ENCODE data around the gene GAS6.
"Not testable (repeated sequence)": the region's sequence is repeated elsewhere in the genome, so short reads cannot be mapped to it uniquely, and the experiment has no call there.

Gene GAS6

GRCh38 chr13:113802090-113802531 lies 61.8 kb downstream of the GAS6 start:
- no peak overlapping the region for H3K27ac ChIP-seq (ENCODE audit: low read depth, low read length)
- H3K4me3 ChIP-seq (ENCODE audit: low read depth in 1 of 2, low read length in 2 of 2): no peak overlapping the region
- no peak overlapping the region for H3K9ac ChIP-seq (ENCODE audit: low read depth in 1 of 2, low read length in 2 of 2)
- no peaks in the 10 kb centered on the region for H3K9me3 ChIP-seq (ENCODE audit: control insufficient read depth in 1 of 2, low read length in 2 of 2)
- no peaks in the 10 kb centered on the region for H3K36me3 ChIP-seq (ENCODE audit: control insufficient read depth in 1 of 2, insufficient read depth in 2 of 2, low read length in 2 of 2)
- H3K27me3 ChIP-seq (ENCODE audit: control insufficient read depth in 1 of 2, insufficient read depth in 2 of 2, low read length in 2 of 2): no peaks in the 10 kb centered on the region
- no peaks in the 10 kb centered on the region for H3K4me1 ChIP-seq (ENCODE audit: control insufficient read depth in 1 of 2, insufficient read depth in 2 of 2, low read length in 2 of 2)

GRCh38 chr13:113801289-113801961 lies 62.5 kb downstream of the GAS6 start:
- H3K36me3 ChIP-seq (ENCODE audit: control insufficient read depth in 1 of 2, insufficient read depth in 2 of 2, low read length in 2 of 2): no peaks in the 10 kb centered on the region
- H3K9ac ChIP-seq (ENCODE audit: low read depth in 1 of 2, low read length in 2 of 2): no peak overlapping the region
- H3K27me3 ChIP-seq (ENCODE audit: control insufficient read depth in 1 of 2, insufficient read depth in 2 of 2, low read length in 2 of 2): no peaks in the 10 kb centered on the region
- no peaks in the 10 kb centered on the region for H3K9me3 ChIP-seq (ENCODE audit: control insufficient read depth in 1 of 2, low read length in 2 of 2)
- no peaks in the 10 kb centered on the region for H3K4me1 ChIP-seq (ENCODE audit: control insufficient read depth in 1 of 2, insufficient read depth in 2 of 2, low read length in 2 of 2)
- H3K27ac ChIP-seq (ENCODE audit: low read depth, low read length): no peak overlapping the region
- no peak overlapping the region for H3K4me3 ChIP-seq (ENCODE audit: low read depth in 1 of 2, low read length in 2 of 2)

- no peaks in the 10 kb centered on the region for H3K36me3 ChIP-seq (ENCODE audit: control insufficient read depth in 1 of 2, insufficient read depth in 2 of 2, low read length in 2 of 2)
- no peak overlapping the region for H3K9ac ChIP-seq (ENCODE audit: low read depth in 1 of 2, low read length in 2 of 2)
- H3K9me3 ChIP-seq (ENCODE audit: control insufficient read depth in 1 of 2, low read length in 2 of 2): no peaks in the 10 kb centered on the region
- H3K27me3 ChIP-seq (ENCODE audit: control insufficient read depth in 1 of 2, insufficient read depth in 2 of 2, low read length in 2 of 2): no peaks in the 10 kb centered on the region
- H3K4me3 ChIP-seq (ENCODE audit: low read depth in 1 of 2, low read length in 2 of 2): no peak overlapping the region
- H3K4me1 ChIP-seq (ENCODE audit: control insufficient read depth in 1 of 2, insufficient read depth in 2 of 2, low read length in 2 of 2): no peaks in the 10 kb centered on the region
- H3K27ac ChIP-seq (ENCODE audit: low read depth, low read length): no peak overlapping the region
Measured at GRCh38 chr13:113800576-113800926, 63.3 kb downstream of the GAS6 start.

- H3K9me3 ChIP-seq (ENCODE audit: control insufficient read depth in 1 of 2, low read length in 2 of 2): no peaks in the 10 kb centered on the region
- no peaks in the 10 kb centered on the region for H3K27me3 ChIP-seq (ENCODE audit: control insufficient read depth in 1 of 2, insufficient read depth in 2 of 2, low read length in 2 of 2)
- H3K4me3 ChIP-seq (ENCODE audit: low read depth in 1 of 2, low read length in 2 of 2): no peak overlapping the region
- no peaks in the 10 kb centered on the region for H3K4me1 ChIP-seq (ENCODE audit: control insufficient read depth in 1 of 2, insufficient read depth in 2 of 2, low read length in 2 of 2)
- no peak overlapping the region for H3K27ac ChIP-seq (ENCODE audit: low read depth, low read length)
- no peak overlapping the region for H3K9ac ChIP-seq (ENCODE audit: low read depth in 1 of 2, low read length in 2 of 2)
- H3K36me3 ChIP-seq (ENCODE audit: control insufficient read depth in 1 of 2, insufficient read depth in 2 of 2, low read length in 2 of 2): no peaks in the 10 kb centered on the region
Measured at GRCh38 chr13:113798200-113798811, 65.6 kb downstream of the GAS6 start.

- Histone ChIP-seq H3K4me3 (ENCODE audit: low read depth in 1 of 2, low read length in 2 of 2) (no peak overlapping the region), H3K9me3 (ENCODE audit: control insufficient read depth in 1 of 2, low read length in 2 of 2) (no peaks in the 10 kb centered on the region), H3K27ac (ENCODE audit: low read depth, low read length) (no peak overlapping the region), H3K9ac (ENCODE audit: low read depth in 1 of 2, low read length in 2 of 2) (no peak overlapping the region), H3K4me1 (ENCODE audit: control insufficient read depth in 1 of 2, insufficient read depth in 2 of 2, low read length in 2 of 2) (no peaks in the 10 kb centered on the region), H3K27me3 (ENCODE audit: control insufficient read depth in 1 of 2, insufficient read depth in 2 of 2, low read length in 2 of 2) (no peaks in the 10 kb centered on the region), H3K36me3 (ENCODE audit: control insufficient read depth in 1 of 2, insufficient read depth in 2 of 2, low read length in 2 of 2) (no peaks in the 10 kb centered on the region)
Measured at GRCh38 chr13:113796964-113797676, 66.8 kb downstream of the GAS6 start.

GRCh38 chr13:113796211-113796963 lies 67.5 kb downstream of the GAS6 start:
- no peaks in the 10 kb centered on the region for H3K36me3 ChIP-seq (ENCODE audit: control insufficient read depth in 1 of 2, insufficient read depth in 2 of 2, low read length in 2 of 2)
- no peak overlapping the region for H3K27ac ChIP-seq (ENCODE audit: low read depth, low read length)

GRCh38 chr13:113795362-113795761 lies 68.5 kb downstream of the GAS6 start:
- H3K4me1 ChIP-seq (ENCODE audit: control insufficient read depth in 1 of 2, insufficient read depth in 2 of 2, low read length in 2 of 2); H3K9ac ChIP-seq (ENCODE audit: low read depth in 1 of 2, low read length in 2 of 2); H3K36me3 ChIP-seq (ENCODE audit: control insufficient read depth in 1 of 2, insufficient read depth in 2 of 2, low read length in 2 of 2); H3K9me3 ChIP-seq (ENCODE audit: control insufficient read depth in 1 of 2, low read length in 2 of 2); H3K4me3 ChIP-seq (ENCODE audit: low read depth in 1 of 2, low read length in 2 of 2); H3K27me3 ChIP-seq (ENCODE audit: control insufficient read depth in 1 of 2, insufficient read depth in 2 of 2, low read length in 2 of 2); H3K27ac ChIP-seq (ENCODE audit: low read depth, low read length): not testable (repeated sequence)

More at GRCh38 chr13:113796211-113796963, 67.5 kb downstream of the GAS6 start:
- Histone ChIP-seq H3K27me3 (ENCODE audit: control insufficient read depth in 1 of 2, insufficient read depth in 2 of 2, low read length in 2 of 2) (no peaks in the 10 kb centered on the region), H3K9me3 (ENCODE audit: control insufficient read depth in 1 of 2, low read length in 2 of 2) (no peaks in the 10 kb centered on the region), H3K9ac (ENCODE audit: low read depth in 1 of 2, low read length in 2 of 2) (no peak overlapping the region), H3K4me1 (ENCODE audit: control insufficient read depth in 1 of 2, insufficient read depth in 2 of 2, low read length in 2 of 2) (no peaks in the 10 kb centered on the region), H3K4me3 (ENCODE audit: low read depth in 1 of 2, low read length in 2 of 2) (no peak overlapping the region)

- Histone ChIP-seq H3K27me3 (ENCODE audit: control insufficient read depth in 1 of 2, insufficient read depth in 2 of 2, low read length in 2 of 2) (no peaks in the 10 kb centered on the region), H3K27ac (ENCODE audit: low read depth, low read length) (no peak overlapping the region), H3K9ac (ENCODE audit: low read depth in 1 of 2, low read length in 2 of 2) (no peak overlapping the region), H3K36me3 (ENCODE audit: control insufficient read depth in 1 of 2, insufficient read depth in 2 of 2, low read length in 2 of 2) (no peaks in the 10 kb centered on the region), H3K4me1 (ENCODE audit: control insufficient read depth in 1 of 2, insufficient read depth in 2 of 2, low read length in 2 of 2) (no peaks in the 10 kb centered on the region), H3K9me3 (ENCODE audit: control insufficient read depth in 1 of 2, low read length in 2 of 2) (no peaks in the 10 kb centered on the region), H3K4me3 (ENCODE audit: low read depth in 1 of 2, low read length in 2 of 2) (no peak overlapping the region)
Measured at GRCh38 chr13:113794764-113795173, 69.1 kb downstream of the GAS6 start.

- no peak overlapping the region for H3K27ac ChIP-seq (ENCODE audit: low read depth, low read length)
- H3K4me1 ChIP-seq (ENCODE audit: control insufficient read depth in 1 of 2, insufficient read depth in 2 of 2, low read length in 2 of 2): no peaks in the 10 kb centered on the region
- no peak overlapping the region for H3K4me3 ChIP-seq (ENCODE audit: low read depth in 1 of 2, low read length in 2 of 2)
- peaks cover 0 to 1% of the 10 kb centered on the region in 2 donors for H3K27me3 ChIP-seq (ENCODE audit: control insufficient read depth in 1 of 2, insufficient read depth in 2 of 2, low read length in 2 of 2)
- H3K9me3 ChIP-seq (ENCODE audit: control insufficient read depth in 1 of 2, low read length in 2 of 2): no peaks in the 10 kb centered on the region
- no peaks in the 10 kb centered on the region for H3K36me3 ChIP-seq (ENCODE audit: control insufficient read depth in 1 of 2, insufficient read depth in 2 of 2, low read length in 2 of 2)
- H3K9ac ChIP-seq (ENCODE audit: low read depth in 1 of 2, low read length in 2 of 2): no peak overlapping the region
Measured at GRCh38 chr13:113794086-113794485, 69.8 kb downstream of the GAS6 start.

GRCh38 chr13:113793718-113794085 lies 70.2 kb downstream of the GAS6 start:
- H3K4me1 ChIP-seq (ENCODE audit: control insufficient read depth in 1 of 2, insufficient read depth in 2 of 2, low read length in 2 of 2): no peaks in the 10 kb centered on the region
- H3K36me3 ChIP-seq (ENCODE audit: control insufficient read depth in 1 of 2, insufficient read depth in 2 of 2, low read length in 2 of 2): no peaks in the 10 kb centered on the region
- peaks cover 0 to 2% of the 10 kb centered on the region in 2 donors for H3K27me3 ChIP-seq (ENCODE audit: control insufficient read depth in 1 of 2, insufficient read depth in 2 of 2, low read length in 2 of 2)
- H3K27ac ChIP-seq (ENCODE audit: low read depth, low read length): no peak overlapping the region
- no peak overlapping the region for H3K4me3 ChIP-seq (ENCODE audit: low read depth in 1 of 2, low read length in 2 of 2)
- H3K9me3 ChIP-seq (ENCODE audit: control insufficient read depth in 1 of 2, low read length in 2 of 2): no peaks in the 10 kb centered on the region
- H3K9ac ChIP-seq (ENCODE audit: low read depth in 1 of 2, low read length in 2 of 2): no peak overlapping the region
